ENCODE data around the gene OR10H3. TPM values are rescaled to one million over a fixed set of nuclear protein-coding genes. Genes with fewer than 3 reads are reported as not detected.

Gene OR10H3
- polyA plus RNA-seq, 1 donor from 2014 or later, result not detected

DNA sequence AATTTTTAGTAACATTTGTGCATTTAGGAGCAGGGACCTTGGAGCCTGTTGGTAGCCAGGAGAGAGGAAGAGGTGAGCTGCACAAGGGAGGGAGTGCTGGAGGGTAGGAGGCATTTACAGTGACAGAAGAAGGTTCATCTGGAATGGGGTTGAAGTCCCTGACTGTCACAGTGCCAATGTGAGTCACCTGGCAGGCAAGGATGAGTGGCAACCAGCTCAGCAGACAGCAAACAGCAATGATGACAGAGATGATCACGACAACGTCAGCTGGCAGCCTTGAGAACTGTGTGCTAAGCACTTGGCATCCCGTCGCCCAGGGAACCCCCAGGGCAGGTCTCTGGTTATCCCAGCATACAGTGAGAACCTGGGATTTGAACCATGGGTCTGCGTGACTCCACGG, 52.3 kb downstream of the OR10H3 start:
- no peaks in the 10 kb centered on the region for H3K4me1 Mint-ChIP-seq
- H3K27ac Mint-ChIP-seq, result no peak overlapping the region
- H3K4me3 Mint-ChIP-seq, result peak overlapping the region in 1 of 4 donors; percentile 45
- peaks cover 15% of the 10 kb centered on the region for H3K27me3 Mint-ChIP-seq
- no peaks in the 10 kb centered on the region for H3K36me3 Mint-ChIP-seq
- H3K9me3 Mint-ChIP-seq, result no peaks in the 10 kb centered on the region

Other genes starting within 250 kb of the OR10H3 start
- gene CYP4F22, start 229.5 kb upstream of the OR10H3 start, polyA plus RNA-seq, result not detected
- not detected for gene CYP4F8, start 122.8 kb upstream of the OR10H3 start, polyA plus RNA-seq
- gene CYP4F3, start 97.1 kb upstream of the OR10H3 start, polyA plus RNA-seq, result not detected
- gene CYP4F12, start 64.9 kb upstream of the OR10H3 start, polyA plus RNA-seq, result not detected
- gene OR10H2, start 10.0 kb upstream of the OR10H3 start, polyA plus RNA-seq, result not detected
- not detected for gene OR10H5, start 49.7 kb downstream of the OR10H3 start, polyA plus RNA-seq
- gene OR10H1, start 77.7 kb downstream of the OR10H3 start, polyA plus RNA-seq, result not detected
- not detected for gene CYP4F2, start 160.1 kb downstream of the OR10H3 start, polyA plus RNA-seq
- not detected for gene CYP4F11, start 196.5 kb downstream of the OR10H3 start, polyA plus RNA-seq
- gene OR10H4, start 211.0 kb downstream of the OR10H3 start, polyA plus RNA-seq, result not detected

Measured in IgD-negative memory B cell (primary cell).